ENCODE results near the gene RNF2.
"Not testable (repeated sequence)": the region's sequence is repeated elsewhere in the genome, so short reads cannot be mapped to it uniquely, and the experiment has no call there.

RNF2 gene

DNA sequence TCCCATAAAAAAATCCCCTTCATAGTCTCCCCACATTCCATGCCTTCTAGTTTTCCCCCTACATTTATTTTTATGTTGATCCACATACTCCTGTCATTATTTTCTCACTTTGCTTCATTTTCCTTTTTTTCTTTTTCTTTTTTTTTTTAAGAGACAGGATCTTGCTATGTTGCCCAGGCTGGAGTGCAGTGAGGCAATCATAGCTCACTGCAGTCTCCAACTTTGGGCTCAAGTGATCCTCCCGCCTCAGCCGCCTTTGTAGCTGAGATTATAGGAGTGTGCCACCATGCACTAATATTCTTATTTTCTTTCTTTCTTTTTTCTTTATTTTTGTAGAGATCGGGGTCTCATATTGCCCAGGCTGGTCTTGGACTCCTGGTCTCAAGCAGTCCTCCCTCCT is 7.8 kb downstream of the RNF2 start:
- DNase-seq = no peak

DNA sequence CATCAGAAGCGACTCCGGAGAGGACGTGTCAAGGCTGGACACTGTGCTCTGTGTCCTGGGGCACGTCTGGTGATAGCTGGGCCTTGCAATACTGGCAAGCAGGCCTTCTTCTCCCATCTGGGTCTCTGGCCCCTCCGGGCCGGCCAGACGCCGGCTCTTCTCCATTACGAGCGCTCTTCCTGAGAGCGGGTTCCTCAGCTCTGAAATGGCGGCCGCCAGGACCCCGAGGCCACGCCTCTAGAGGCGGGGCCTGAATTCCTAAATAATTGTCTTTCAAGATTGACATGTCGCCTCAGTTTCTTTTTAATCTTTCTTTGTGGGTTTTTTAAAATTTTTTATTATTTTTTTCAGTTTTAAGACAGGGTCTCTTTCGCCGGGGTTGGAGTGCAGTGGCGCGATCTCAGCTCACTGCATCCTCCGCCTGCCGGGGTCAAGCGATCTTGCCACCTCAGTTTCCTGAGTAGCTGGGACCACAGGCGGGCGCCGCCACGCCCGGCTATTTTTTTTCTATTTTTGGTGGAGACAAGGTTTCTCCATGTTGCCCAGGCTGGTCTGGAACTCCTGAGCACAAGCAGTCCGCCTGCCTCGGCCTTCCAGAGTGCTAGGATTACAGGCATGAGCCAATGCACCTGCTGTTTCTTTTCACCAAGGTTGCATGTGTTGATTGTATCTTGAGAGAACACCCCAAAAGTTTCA is 9.2 kb downstream of the RNF2 start:
- DNase-seq = no peak

DNA sequence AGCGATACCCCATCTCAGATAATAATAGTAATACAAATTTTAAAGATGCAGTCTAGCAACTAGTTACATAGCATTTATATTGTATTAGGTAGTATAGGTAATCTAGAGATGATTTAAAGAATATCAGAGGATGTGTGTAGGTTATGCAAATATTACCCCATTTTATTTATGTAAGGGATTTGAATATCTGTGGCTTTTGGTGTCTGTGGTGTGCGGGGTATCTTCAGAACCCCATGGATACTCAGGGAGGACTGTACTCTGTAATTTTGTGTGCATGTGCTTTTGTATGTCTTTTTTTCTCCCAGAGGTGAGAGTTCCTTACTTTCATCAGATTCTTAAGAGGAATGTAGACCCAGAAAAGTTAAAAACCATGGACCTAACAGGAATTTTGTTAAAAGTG is 12.8 kb downstream of the RNF2 start:
- DNase-seq = no peak

DNA sequence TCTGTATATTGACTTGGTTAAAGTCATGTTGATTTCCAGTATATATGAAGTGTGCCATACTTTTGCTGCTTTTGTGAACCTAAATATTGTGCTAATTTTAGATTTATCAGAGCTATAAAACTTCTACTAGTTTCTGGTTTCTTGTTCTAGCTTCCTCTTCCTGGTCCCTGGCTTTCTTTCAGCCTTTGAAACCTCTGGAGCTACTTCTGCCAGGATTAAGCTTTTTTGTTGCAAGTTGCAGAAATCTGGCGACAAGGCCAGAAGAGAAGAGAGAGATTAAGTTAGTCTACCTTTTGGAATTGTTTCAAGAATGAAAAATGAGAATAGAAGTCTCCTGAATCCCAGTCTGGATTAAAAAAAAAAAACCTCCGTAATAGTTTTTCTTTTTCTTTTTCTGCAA is 13.5 kb downstream of the RNF2 start:
- no peak for DNase-seq

DNA sequence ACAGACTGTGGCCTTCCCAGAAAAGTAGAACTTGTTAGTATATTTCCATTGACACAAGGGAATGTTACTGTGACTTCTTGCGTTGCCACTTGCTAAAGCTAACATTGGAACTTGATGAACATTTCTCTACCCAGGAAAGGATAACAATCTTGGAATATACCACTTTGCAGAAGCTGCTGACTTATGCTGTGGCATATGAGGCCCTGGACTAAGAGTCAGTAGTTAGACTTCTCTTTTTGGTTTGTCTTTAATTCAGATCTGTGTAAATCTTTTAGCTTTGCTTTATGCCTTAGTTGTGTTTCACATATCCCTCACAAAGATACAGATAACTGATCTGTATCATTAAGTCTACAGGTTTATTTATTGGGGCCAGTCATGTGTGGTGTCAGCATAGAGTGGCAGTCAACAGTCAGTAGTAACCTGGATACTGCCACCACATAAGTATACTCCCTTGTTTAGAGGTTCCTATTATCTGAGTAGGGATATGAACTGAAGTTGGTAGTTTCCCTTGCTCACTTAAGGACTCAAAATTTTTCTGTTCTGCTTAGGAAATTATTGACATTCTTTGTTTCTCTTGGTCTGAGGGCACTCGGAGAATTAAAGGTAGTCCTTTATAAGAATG is 14.7 kb downstream of the RNF2 start:
- DNase-seq = no peak

DNA sequence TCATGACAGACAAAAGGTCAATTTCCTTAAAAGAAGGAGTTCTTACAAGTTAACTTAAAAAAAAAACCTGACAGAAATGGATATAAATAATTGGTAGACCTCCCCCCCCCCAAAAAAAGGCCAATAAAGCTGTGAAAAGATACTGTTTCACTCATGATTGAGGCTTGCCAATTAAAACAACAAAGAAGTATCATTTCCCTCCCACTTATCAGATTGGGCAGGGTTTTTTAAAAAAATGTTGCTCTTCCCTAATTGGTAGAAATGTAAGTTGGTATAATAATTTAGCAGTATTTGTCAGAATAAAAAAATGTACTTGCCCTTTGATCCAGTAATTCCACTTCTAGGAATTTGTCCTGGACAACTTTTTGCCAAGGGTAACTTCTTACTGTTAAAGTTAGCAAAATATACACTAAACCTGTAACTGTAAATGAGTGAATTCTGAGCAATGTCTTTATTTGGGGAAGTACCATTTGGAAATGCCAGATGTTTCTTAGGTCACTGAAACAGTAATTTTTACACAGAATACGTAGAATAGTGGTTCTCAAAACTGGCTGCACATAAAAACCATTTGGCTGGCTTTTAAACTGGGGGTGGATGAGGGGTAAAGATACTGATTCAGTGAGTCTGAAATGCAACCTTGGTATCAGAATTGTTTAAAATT is 17.5 kb downstream of the RNF2 start:
- no peak for DNase-seq

DNA sequence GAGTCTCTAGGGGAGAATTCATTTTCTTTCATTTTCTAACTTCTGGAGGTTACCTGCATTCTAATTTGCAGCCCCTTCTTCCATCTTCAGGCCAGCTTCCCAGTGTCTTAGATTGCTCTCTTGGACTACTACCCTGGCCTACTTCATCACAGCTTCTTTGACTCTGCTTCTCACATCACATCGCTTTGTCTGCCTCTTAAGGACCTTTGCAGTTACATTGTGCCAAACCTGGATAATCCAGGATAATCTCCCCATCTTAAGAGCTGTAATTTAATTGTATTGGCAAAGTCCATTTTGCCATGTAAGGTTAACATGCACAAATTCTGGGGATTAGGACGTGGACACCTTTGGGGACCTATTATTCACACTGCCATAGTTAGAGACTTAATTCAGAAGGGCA is 18.4 kb downstream of the RNF2 start:
- DNase-seq = no peak

DNA sequence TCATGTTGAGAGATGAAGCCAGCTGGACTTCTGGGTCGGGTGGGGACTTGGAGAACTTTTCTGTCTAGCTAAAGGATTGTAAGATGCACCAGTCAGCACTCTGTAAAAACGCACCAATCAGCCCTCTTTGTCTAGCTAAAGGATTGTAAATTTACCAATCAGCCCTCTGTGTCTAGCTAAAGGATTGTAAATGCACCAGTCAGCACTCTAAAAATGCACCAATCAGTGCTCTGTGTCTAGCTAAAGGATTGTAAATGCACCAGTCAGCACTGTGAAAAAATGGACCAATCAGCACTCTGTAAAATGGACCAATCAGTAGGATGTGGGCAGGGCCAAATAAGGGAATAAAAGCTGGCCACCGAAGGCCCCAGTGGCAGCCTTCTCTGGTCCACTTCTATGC is 19.6 kb downstream of the RNF2 start:
- DNase-seq = not testable (repeated sequence)

DNA sequence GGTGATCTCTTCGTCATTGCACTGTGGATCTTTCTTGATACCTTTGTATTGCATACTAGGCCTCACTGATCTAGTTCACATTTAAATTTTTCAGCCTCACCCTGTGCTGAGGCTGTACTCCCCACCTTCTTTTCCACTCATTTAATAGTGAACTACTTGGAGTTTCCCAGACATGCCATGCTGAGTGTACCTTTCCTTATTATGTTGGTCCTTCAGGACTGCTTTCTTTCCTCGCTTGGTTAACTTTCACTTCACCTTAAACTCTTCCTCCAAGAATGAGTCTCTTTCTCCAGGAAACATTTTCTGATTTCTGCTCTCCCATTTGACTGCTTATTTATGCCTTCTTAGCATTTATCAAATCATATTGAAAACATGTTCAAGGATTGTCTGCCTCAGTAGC is 20.8 kb downstream of the RNF2 start:
- no peak for DNase-seq

DNA sequence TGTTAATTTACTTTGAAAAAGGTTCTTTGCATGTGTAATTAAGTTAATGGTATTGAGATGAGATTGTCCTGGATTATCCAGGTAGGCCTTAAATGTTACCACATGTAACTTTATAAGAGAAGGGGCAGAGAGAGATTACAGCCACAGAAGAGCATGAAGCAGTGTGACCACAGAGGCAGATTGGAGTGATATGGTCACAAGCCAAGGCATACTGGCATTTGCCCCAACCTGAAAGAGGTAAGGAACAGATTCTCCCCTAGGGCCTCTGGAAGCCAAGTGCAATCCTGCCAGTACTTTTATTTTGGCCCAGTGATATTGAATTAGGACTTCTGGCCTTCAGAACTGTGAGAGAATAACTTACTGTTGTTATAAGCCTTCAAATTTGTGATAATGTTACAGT is 23.0 kb downstream of the RNF2 start:
- no peak for DNase-seq

DNA sequence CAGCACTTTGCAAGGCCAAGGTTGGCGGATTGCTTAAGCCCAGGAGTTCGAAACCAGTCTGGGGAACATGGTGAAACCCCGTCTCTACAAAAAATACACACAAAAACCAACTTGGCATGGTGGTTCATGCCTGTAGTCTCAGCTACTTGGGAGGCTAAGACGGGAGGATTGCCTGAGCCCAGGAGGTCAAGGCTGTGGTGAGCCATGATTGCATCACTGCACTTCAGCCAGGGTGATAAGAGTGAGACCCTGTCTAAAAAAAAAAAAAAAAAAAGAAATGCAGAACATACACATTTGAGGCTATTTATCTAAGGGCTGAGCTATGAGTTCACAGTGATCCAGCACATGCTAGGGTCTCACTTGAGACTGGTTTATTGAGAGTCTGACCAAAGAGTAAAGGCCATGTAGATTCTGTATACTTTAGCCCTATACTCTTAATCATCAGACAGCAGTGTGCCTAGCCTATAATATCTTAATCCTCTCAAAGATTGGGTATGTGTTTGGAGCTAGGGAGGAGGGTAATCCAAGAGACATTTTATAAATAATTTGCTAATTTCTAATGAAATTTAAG is 23.9 kb downstream of the RNF2 start:
- no peak for DNase-seq

DNA sequence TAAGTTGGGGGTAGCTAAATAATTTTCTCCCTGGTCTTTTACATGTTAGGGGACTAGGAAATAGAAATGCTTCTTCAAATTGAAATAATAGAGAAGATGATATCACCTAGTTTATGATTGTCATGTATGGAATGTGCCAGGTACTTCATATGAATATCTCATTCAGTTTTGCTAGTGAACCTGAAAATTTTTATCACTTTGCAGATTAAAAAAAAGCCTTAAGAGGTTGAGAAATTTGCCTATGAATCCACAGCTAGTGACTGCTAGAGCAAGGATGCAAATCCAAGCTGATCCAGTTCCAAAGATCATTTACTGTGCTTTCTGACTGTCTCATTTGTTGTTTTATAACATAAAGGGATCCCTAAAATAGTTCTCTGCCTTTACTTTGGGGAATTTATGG is 24.7 kb downstream of the RNF2 start:
- no peak for DNase-seq

DNA sequence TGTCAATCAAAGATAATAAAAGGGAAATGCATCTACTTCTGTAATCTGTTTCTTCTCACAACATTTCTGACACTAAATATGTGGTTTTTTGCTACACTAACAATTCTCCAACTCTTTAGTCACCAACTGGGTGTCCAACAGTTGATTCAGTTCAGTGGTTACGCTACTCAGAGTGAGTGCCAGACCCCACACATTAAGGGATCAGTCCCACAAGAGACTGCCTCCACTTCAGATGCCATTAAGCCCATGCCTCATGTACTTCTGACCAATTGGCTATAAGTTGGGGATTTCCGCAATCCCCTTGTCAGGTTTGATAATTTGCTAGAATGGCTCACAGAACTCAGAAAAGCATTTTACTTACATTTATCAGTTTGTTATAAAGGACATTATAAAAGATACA is 28.4 kb downstream of the RNF2 start:
- no peak for DNase-seq

DNA sequence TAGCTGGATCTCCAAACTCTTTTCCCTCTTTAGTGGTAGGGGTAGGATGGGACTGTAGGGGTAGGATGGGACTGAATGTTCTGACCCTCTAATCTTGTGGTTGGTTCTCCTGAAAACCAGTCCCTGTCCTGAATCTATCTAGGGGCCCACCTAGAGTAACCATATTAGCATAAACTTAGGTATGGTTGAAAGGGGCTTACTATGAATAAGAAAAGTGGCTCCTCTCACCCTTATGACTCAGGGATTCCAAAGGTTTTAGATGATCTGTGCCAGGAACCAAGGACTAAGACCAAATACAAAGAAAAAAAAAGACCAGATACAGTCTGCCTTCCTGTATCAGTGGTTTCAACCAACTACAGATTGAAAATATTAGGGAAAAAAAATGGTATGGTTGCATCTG is 28.9 kb downstream of the RNF2 start:
- DNase-seq = no peak

DNA sequence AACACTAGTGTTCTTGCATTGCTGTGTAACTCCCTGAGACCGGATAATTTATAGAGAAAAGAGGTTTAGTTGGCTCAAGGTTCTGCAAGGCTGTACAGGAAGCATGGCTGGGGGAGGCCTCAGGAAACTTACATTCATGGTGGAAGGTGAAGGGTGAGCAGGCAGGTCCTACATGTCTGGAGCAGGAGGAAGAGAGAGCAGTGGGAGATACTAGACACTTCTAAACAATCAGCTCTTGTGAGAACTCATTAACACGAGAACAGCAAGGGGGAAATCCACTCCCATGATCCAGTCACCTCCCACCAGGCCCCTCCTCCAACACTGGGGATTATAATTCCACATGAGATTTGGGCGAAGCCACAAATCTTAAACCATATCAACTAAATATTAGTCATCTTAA is 30.1 kb downstream of the RNF2 start:
- DNase-seq = no peak

DNA sequence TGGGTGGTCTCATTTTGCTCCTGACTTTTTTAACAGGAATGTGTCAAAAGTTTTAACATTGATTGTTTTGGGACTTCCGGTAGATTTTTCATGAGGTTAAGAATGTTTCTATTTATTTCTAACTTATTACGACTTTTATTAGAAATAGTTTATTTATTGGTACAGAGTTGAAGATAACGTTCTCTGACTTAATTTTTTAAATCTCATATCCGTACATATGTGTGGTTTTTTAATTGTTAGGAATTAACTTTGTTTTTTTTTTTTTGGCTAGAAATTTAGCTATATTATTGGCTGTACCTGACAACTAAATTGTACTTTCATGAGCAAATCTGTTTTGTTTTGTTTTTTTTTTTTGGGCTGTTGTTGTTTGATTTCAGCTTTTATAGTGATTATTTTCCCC is 32.0 kb downstream of the RNF2 start:
- DNase-seq = no peak

DNA sequence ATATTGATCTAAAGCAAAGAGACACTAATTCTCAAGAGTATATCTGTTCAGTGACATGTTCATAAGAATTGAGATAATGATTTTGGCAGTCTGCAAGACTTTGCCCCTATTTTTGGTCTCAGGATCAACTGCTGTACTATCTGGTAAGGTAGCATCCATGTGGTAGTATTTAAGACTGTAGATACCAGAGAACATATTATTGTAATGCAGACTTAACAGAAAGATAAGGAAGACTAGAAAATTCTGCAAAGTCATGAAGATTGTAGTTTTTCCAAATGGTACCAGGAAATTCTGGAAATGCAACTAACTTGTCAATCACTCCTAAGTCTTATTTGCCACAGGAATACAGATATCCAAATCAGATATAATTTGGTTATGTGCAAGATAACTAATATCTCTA is 35.1 kb downstream of the RNF2 start:
- no peak for DNase-seq

DNA sequence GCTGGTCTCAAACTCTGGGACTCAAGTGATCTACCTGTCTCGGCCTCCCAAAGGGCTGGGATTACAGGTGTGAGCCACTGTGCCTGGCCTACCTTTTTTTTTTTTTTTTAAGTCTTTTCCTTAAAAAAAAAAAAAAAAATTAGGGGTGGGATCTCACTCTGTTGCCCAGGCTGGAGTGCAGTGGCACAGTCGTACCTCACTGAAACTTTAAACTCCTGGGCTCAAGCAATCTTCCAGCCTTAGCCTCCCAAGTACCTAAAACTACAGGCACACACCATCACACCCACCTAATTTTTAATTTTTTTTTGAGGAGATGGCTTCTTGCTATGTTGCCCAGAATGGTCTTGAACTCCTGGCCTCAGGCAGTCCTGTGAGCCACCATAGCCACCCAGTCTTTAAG is 38.5 kb downstream of the RNF2 start:
- DNase-seq = no peak

DNA sequence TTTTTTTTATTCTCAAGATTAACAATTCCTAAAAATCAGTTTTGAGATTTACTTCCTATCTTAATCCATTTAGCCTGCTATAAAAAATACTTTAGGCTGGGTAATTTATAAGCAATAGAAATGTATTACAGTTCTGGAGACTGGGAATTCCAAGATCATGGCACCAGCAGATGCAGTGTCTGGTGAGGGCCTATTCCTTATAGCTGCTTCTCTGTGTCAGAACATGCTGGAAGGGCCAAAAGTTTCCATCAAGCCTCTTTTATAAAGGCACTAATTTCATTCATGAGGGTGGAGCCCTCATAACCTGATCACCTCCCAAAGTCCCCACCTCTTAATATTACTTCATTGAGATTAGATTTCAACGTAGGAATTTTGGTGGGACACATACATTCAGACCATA is 41.7 kb downstream of the RNF2 start:
- DNase-seq = no peak

DNA sequence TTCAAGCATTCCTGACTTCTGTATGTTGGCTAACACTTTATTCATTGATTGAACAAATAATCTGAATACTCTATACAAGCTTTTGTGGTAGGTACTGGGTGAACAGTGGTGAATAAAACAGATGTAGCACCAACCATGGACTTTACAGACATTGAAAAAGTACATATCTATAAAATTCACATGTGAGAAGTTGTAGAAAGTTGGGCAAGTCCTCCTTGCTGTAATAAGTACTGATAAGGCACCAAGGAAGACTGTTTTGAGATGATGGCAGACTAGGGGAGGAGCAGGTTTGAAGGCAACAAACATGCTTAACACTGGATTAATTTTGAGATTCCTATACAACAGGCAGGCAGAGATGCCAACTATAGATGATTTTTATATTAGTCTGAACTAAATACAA is 42.4 kb downstream of the RNF2 start:
- no peak for DNase-seq

DNA sequence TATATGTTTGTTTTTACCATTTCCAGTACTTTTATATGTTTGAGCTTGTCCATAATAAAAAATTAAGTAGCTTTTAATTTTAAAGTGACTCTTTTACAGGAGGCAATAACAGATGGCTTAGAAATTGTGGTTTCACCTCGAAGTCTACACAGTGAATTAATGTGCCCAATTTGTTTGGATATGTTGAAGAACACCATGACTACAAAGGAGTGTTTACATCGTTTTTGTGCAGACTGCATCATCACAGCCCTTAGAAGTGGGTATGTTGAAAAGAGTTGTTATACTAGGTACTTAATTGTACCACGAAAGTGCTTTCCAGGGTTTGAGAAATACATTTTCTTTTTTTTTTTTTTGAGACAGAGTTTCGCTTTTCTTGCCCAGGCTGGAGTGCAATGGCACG is 46.1 kb downstream of the RNF2 start:
- DNase-seq = no peak

DNA sequence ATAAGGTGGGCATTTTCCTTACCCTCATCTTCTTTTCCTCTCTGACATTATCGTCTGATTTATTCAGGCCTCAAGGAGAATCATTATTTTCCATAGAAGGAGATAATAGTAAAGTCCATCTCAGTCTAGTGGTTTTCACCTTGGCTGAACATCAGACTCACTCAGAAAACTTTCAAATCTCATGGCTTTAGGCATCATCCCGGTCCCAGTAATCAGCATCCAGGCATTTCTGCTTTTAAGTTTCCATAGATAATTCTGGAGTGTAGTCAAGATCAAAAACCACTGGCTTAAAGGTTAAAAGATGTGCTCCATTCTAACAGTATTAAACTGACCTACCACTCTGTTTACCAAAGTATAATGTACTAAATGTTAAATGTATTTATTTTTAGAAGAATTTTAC is 49.4 kb downstream of the RNF2 start:
- no peak for DNase-seq

DNA sequence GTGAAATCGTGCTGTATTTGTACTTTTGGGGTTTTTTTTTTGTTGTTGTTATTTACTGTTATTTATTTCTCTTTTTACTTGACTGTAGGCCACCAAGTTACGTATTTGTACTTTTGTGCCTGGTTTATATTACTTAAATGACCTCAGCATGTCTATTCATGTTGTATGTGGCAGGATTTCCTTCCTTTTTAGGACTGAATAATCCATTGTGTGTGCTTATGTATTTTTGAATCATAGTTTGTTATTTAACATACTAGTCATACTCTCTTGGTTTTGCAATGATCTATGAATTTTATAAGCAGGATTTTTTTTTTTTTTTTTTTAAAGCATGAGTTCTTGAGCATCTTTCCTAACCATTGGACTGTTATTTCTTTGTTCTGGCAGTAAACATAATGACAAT is 51.2 kb downstream of the RNF2 start:
- no peak for DNase-seq

DNA sequence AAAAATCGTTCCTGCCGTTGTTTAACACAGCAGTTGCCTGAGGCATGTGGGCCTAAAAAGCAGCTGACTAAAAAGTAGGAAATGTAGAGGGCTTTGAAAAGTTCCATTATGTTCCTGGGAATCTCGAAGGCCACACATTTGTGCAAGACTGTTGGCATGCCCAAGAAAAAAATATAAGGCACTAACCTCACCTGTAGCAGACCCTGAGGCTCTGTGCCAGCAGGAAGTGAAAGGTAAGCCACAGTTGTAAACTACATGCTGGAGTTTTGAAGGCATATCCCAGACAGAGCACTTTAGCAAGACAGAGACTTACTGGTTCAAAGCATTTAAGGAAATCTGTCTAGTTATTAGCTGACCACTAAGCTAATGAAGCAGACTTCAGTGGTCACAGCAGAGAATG is 58.7 kb downstream of the RNF2 start:
- no peak for DNase-seq

All from activated T-cell treated with anti-CD3 and anti-CD28 coated beads, Interleukin-2, amount 50 U/mL, for 1 hour (primary cell).